Stromal cell of bone marrow (primary cell): ENCODE measurements around the gene DNAJB14.

Experiments used
- DNase-seq: peaks from one replicate; pipeline ENCODE4 v3.0.0-alpha.2; 2012; ENCODE audit warnings: low read depth

The DNAJB14 gene

GRCh38 chr4:99863804-99864203, 82.6 kb downstream of the DNAJB14 start:
- DNase-seq: no peak

GRCh38 chr4:99861120-99861905, 85.1 kb downstream of the DNAJB14 start:
- DNase-seq: no peak

- DNase-seq: no peak
Measured at GRCh38 chr4:99860521-99860920, 85.9 kb downstream of the DNAJB14 start.

- DNase-seq: no peak
Measured at GRCh38 chr4:99859618-99860017, 86.8 kb downstream of the DNAJB14 start.

- DNase-seq: no peak
Measured at GRCh38 chr4:99857307-99857706, 89.1 kb downstream of the DNAJB14 start.

GRCh38 chr4:99856166-99856565, 90.3 kb downstream of the DNAJB14 start:
- DNase-seq: peak; percentile 43

- no peak for DNase-seq
Measured at GRCh38 chr4:99855678-99856077, 90.7 kb downstream of the DNAJB14 start.

- no peak for DNase-seq
Measured at GRCh38 chr4:99853999-99854398, 92.4 kb downstream of the DNAJB14 start.

GRCh38 chr4:99853190-99853589, 93.2 kb downstream of the DNAJB14 start:
- DNase-seq: no peak

- DNase-seq: no peak
Measured at GRCh38 chr4:99852199-99852749, 94.1 kb downstream of the DNAJB14 start.

- no peak for DNase-seq
Measured at GRCh38 chr4:99848591-99849001, 97.8 kb downstream of the DNAJB14 start.

GRCh38 chr4:99847362-99847976, 98.9 kb downstream of the DNAJB14 start:
- no peak for DNase-seq

- no peak for DNase-seq
Measured at GRCh38 chr4:99846891-99847290, 99.5 kb downstream of the DNAJB14 start.
